Measurements from ENCODE around the gene ELOA.

Gene ELOA

GRCh38 chr1:23742670-23743286 lies 493 bp upstream of the ELOA start:
- Histone ChIP-seq H3K4me1 (peaks cover 25 to 41% (median 38%) of the 10 kb centered on the region in 10 experiments), H3K9me3 (replicated peaks in 1 of 11) (no peaks in the 10 kb centered on the region), H3K36me3 (peaks cover 15 to 24% (median 20%) of the 10 kb centered on the region in 11 experiments; a peak in 21 of 22 replicates), H3K27me3 (no peaks in the 10 kb centered on the region), H3K27ac (peak overlapping the region; percentile 90 to 96 (median 93)), H3K4me3 (peak overlapping the region; percentile 90 to 99 (median 97)), H4K20me1 (peaks cover 37 to 49% (median 43%) of the 10 kb centered on the region in 11 experiments), H3K4me2 (peak overlapping the region; percentile 81 to 98 (median 92)), H3K9ac (peak overlapping the region; percentile 86 to 98 (median 94))
- no peak for TF ChIP-seq Cebpa-rat (IDR thresholded peaks at IDR 0.05)

GRCh38 chr1:23745515-23745914 lies 2.2 kb downstream of the ELOA start:
- peaks cover 25 to 51% (median 40%) of the 10 kb centered on the region in 10 experiments for H3K4me1 ChIP-seq
- H3K27me3 ChIP-seq, result no peaks in the 10 kb centered on the region
- peak overlapping the region in 1 of 11 experiments; percentile 94; a peak in 3 of 22 replicates for H3K9ac ChIP-seq
- H3K9me3 ChIP-seq (replicated peaks in 1 of 11), result no peaks in the 10 kb centered on the region
- H3K4me3 ChIP-seq, result peak overlapping the region in 7 of 10 experiments; percentile 96 to 99 (median 97); a peak in 5 of 20 replicates
- no peak for TF ChIP-seq Cebpa-rat (IDR thresholded peaks at IDR 0.05)
- H3K36me3 ChIP-seq, result peaks cover 33 to 52% (median 39%) of the 10 kb centered on the region in 11 experiments
- H4K20me1 ChIP-seq, result peaks cover 59 to 72% (median 67%) of the 10 kb centered on the region in 11 experiments
- H3K27ac ChIP-seq, result 0 out of 22 replicates have a peak overlapping the region, but pooled peaks of 1 of the 11 experiments have one; percentile 93
- peak overlapping the region; percentile 83 to 97 (median 92) for H3K4me2 ChIP-seq

GRCh38 chr1:23748016-23748415 lies 4.7 kb downstream of the ELOA start:
- no peaks in the 10 kb centered on the region for H3K27me3 ChIP-seq
- TF ChIP-seq Cebpa-rat (IDR thresholded peaks at IDR 0.05), result no peak
- H3K27ac ChIP-seq, result no peak overlapping the region
- H3K4me1 ChIP-seq, result peaks cover 16 to 43% (median 31%) of the 10 kb centered on the region in 10 experiments
- no peaks in the 10 kb centered on the region for H3K9me3 ChIP-seq (replicated peaks in 1 of 11)
- H3K36me3 ChIP-seq, result peaks cover 58 to 77% (median 64%) of the 10 kb centered on the region in 11 experiments
- peak overlapping the region in 3 of 11 experiments; percentile 3 to 24 (median 10); a peak in 5 of 22 replicates for H3K4me2 ChIP-seq
- H3K9ac ChIP-seq, result peak overlapping the region in 2 of 11 experiments; percentile 23 to 25; a peak in 2 of 22 replicates
- H4K20me1 ChIP-seq, result peaks cover 76 to 97% (median 91%) of the 10 kb centered on the region in 11 experiments
- H3K4me3 ChIP-seq, result no peak overlapping the region

- peaks cover 0 to 27% (median 16%) of the 10 kb centered on the region in 10 experiments; a peak in 15 of 20 replicates for H3K4me1 ChIP-seq
- 0 out of 22 replicates have a peak overlapping the region, but pooled peaks of 1 of the 11 experiments have one; percentile 5 for H3K27ac ChIP-seq
- H3K9ac ChIP-seq, result peak overlapping the region in 5 of 11 experiments; percentile 18 to 56 (median 24); a peak in 8 of 22 replicates
- no peak for TF ChIP-seq Cebpa-rat (IDR thresholded peaks at IDR 0.05)
- peaks cover 84 to 100% (median 90%) of the 10 kb centered on the region in 11 experiments for H3K36me3 ChIP-seq
- H3K9me3 ChIP-seq (replicated peaks in 1 of 11), result no peaks in the 10 kb centered on the region
- H3K4me3 ChIP-seq, result no peak overlapping the region
- peaks cover 63 to 100% (median 90%) of the 10 kb centered on the region in 11 experiments for H4K20me1 ChIP-seq
- no peak overlapping the region for H3K4me2 ChIP-seq
- H3K27me3 ChIP-seq, result no peaks in the 10 kb centered on the region
These were observed 8.0 kb downstream of the ELOA start for GRCh38 chr1:23751050-23751814.

- no peaks in the 10 kb centered on the region for H3K27me3 ChIP-seq
- peaks cover 62 to 100% (median 90%) of the 10 kb centered on the region in 11 experiments for H4K20me1 ChIP-seq
- H3K27ac ChIP-seq, result no peak overlapping the region
- no peak overlapping the region for H3K4me2 ChIP-seq
- H3K4me1 ChIP-seq, result peaks cover 0 to 25% (median 16%) of the 10 kb centered on the region in 10 experiments; a peak in 15 of 20 replicates
- no peaks in the 10 kb centered on the region for H3K9me3 ChIP-seq (replicated peaks in 1 of 11)
- peak overlapping the region in 3 of 11 experiments; percentile 1 to 10 (median 6); a peak in 3 of 22 replicates for H3K9ac ChIP-seq
- peaks cover 84 to 100% (median 90%) of the 10 kb centered on the region in 11 experiments for H3K36me3 ChIP-seq
- TF ChIP-seq Cebpa-rat (IDR thresholded peaks at IDR 0.05), result no peak
- H3K4me3 ChIP-seq, result no peak overlapping the region
These were observed 8.5 kb downstream of the ELOA start for GRCh38 chr1:23751815-23752200.

- Histone ChIP-seq H3K9ac (no peak overlapping the region), H3K4me1 (peaks cover 0 to 18% (median 7%) of the 10 kb centered on the region in 10 experiments; a peak in 14 of 20 replicates), H3K27me3 (no peaks in the 10 kb centered on the region), H3K36me3 (peaks cover 89 to 100% (median 95%) of the 10 kb centered on the region in 11 experiments), H3K4me2 (no peak overlapping the region), H3K4me3 (no peak overlapping the region), H3K27ac (no peak overlapping the region), H3K9me3 (replicated peaks in 1 of 11) (no peaks in the 10 kb centered on the region), H4K20me1 (peaks cover 53 to 100% (median 86%) of the 10 kb centered on the region in 11 experiments)
- TF ChIP-seq Cebpa-rat (IDR thresholded peaks at IDR 0.05), result no peak
These were observed 9.6 kb downstream of the ELOA start for GRCh38 chr1:23752909-23753308.

GRCh38 chr1:23756676-23757075 lies 13.4 kb downstream of the ELOA start:
- H4K20me1 ChIP-seq, result peaks cover 41 to 99% (median 89%) of the 10 kb centered on the region in 11 experiments; a peak in 21 of 22 replicates

GRCh38 chr1:23757812-23758211 lies 14.5 kb downstream of the ELOA start:
- Histone ChIP-seq H3K27me3 (no peaks in the 10 kb centered on the region), H3K4me2 (no peak overlapping the region), H3K9ac (no peak overlapping the region), H3K4me1 (peaks cover 0 to 19% (median 7%) of the 10 kb centered on the region in 10 experiments; a peak in 13 of 20 replicates), H3K27ac (no peak overlapping the region), H3K4me3 (no peak overlapping the region), H4K20me1 (peaks cover 35 to 99% (median 89%) of the 10 kb centered on the region in 11 experiments; a peak in 21 of 22 replicates), H3K9me3 (replicated peaks in 1 of 11) (no peaks in the 10 kb centered on the region), H3K36me3 (peaks cover 98 to 100% (median 100%) of the 10 kb centered on the region in 11 experiments)
- no peak for TF ChIP-seq Cebpa-rat (IDR thresholded peaks at IDR 0.05)

More at GRCh38 chr1:23756676-23757075, 13.4 kb downstream of the ELOA start:
- TF ChIP-seq Cebpa-rat (IDR thresholded peaks at IDR 0.05), result no peak
- Histone ChIP-seq H3K9me3 (replicated peaks in 1 of 11) (no peaks in the 10 kb centered on the region), H3K36me3 (peaks cover 98 to 100% (median 100%) of the 10 kb centered on the region in 11 experiments), H3K27me3 (no peaks in the 10 kb centered on the region), H3K27ac (no peak overlapping the region), H3K4me2 (no peak overlapping the region), H3K4me1 (peaks cover 0 to 12% (median 0%) of the 10 kb centered on the region in 10 experiments; a peak in 6 of 20 replicates), H3K4me3 (no peak overlapping the region), H3K9ac (0 out of 22 replicates have a peak overlapping the region, but pooled peaks of 1 of the 11 experiments have one; percentile 14)
